NCI-H2196 treated with DMSO at 0.1 percent for 48 hours (cell line): ENCODE results near the gene FBXO21.
"Not testable (repeated sequence)": the region's sequence is repeated elsewhere in the genome, so short reads cannot be mapped to it uniquely, and the experiment has no call there.

Experiments
- DNase-seq: peaks from one replicate; lab custom pipeline; 2025; ENCODE audit not compliant: unreplicated experiment; lab: John Stamatoyannopoulos, UW

Gene FBXO21

GRCh38 chr12:117190210-117190781, at the start of gene FBXO21:
Gene FBXO21 (minus strand): TSS chr12:117190470. CDS start chr12:117190456, 14 bp downstream.
- peak; percentile 80 for DNase-seq

DNA sequence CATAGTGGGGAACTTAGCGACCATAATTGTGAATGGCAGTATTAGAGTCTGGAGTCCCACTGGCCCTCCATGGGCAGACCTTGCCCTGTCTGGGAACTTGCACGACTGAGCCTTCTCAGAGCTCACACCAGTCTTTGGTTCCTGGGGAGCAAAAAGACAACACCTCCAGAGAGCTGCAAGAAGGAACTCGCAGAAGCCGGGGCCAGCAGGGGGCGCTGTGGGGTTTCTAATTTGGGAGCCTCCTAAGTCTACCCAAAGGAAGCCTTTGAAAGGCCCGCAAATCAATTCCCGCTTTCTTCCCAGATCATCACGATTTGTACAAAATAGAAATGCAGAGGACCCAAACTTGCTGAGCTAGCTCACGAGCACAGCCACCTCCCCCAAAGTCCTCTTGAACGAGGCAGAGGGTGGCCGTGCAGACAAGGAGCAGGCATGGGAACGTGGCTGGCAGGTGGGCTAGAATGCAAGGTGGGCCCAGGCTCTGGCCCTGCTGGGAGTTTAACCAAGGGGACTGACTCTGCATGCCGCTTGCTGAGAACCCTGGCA, 46.3 kb upstream of the FBXO21 start:
- peak; percentile 25 for DNase-seq

DNA sequence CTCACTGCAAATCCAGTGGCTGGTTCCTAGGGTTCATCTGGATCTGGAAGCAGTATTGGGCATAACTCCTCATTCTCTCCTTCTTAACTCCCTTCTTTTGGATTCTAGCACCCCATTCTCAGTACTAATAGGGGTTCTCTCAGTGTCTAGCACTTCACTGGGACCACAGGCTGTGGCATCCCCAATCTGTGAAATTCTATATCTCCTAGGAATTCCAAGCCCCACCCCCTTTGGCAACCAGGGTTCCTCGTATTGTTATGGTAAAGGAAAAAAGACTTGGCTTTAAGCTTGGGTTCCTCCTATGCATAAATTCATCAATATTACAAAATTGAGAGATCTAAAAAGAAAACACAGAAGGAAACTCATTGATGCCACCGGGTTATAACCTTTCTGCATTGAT, 45.0 kb upstream of the FBXO21 start:
- DNase-seq: no peak

GRCh38 chr12:117234441-117234840, 44.2 kb upstream of the FBXO21 start:
- no peak for DNase-seq

DNA sequence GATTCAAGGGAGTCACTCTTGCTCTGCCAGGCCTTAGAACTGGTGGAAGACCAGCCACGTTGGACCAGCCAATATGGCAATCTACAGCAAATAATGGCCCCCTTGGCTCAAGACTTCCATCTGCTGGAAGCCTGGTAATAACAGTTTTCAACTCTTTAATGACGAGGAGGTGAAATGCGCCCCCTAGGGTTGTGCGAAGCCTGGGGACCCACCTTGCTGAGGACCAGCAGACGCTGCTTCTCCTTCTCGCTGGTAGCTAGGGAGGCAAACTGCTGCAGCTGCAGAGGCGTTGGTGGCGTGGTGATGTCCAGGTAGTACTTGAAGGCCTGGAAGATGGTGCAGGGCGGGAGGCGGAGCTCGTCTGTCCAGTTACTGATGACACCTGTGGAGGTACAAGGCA, 41.5 kb upstream of the FBXO21 start:
- no peak for DNase-seq

GRCh38 chr12:117228239-117228638, 38.0 kb upstream of the FBXO21 start:
- no peak for DNase-seq

GRCh38 chr12:117227000-117227653, 36.9 kb upstream of the FBXO21 start:
- DNase-seq: no peak

DNA sequence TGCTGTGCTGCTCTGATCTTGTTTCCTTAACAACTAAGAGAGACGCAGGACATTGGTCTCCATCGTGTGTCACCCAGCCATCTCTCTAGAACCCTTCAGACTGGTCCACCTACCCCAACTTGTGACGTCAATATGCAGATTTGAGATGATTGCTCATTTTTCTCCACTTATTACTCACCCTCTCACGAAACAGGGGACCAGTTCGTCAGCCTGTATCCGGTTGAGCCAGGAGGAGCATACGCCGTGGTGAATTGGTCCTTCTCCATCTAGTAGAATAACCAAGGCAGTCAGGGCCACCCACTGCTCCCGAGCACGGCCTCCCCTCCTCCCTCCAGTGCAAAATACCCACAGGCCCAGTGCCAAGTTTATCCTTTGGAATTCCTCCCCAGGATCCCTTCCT, 36.2 kb upstream of the FBXO21 start:
- no peak for DNase-seq

GRCh38 chr12:117225179-117225578, 34.9 kb upstream of the FBXO21 start:
- no peak for DNase-seq

DNA sequence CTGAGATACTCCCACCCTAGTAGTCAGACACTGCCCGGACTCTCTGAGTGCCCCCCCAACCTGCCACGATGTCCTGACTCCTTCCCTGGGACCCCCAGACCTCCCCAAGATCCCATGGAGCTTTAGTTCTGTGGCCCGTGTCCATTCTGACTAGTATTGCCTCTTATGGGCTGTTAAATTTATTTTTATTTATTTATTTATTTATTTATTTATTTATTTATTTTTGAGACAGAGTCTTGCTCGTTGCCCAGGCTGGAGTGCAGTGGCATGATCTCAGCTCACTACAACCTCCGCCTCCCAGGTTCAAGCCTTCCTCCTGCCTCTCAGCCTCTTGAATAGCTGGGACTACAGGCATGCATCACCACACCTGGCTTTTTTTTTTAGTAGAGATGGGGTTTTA, 30.7 kb upstream of the FBXO21 start:
- DNase-seq: not testable (repeated sequence)

- no peak for DNase-seq
Measured at GRCh38 chr12:117218149-117218548, 27.9 kb upstream of the FBXO21 start.

- DNase-seq: no peak
Measured at GRCh38 chr12:117216686-117217085, 26.4 kb upstream of the FBXO21 start.

- DNase-seq: no peak
Measured at GRCh38 chr12:117214797-117215196, 24.5 kb upstream of the FBXO21 start.

DNA sequence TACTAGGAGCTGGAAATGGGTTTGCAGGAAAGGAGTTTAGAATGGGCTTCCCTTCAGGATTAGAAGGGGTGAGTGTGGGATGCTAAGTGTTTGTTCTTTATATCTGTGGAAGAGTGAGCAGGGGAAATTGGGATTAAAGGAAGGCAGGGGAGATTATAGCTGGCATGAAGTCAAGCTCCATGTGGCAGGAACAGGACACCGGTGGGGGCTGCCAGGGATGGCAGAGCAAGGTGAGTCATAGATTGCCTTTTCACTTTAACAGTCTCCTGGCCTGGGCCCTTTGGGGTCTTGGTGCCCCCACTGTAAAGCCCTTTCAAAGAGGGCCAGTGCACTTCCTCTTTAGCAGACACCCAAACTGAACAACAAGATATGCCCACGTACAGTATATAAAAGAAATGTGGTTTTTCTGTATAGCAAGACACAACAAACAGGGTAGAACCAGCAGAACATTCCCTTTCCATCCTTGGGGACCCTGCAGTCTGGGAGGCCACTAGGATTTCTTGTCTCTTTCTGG, 23.1 kb upstream of the FBXO21 start:
- no peak for DNase-seq

DNA sequence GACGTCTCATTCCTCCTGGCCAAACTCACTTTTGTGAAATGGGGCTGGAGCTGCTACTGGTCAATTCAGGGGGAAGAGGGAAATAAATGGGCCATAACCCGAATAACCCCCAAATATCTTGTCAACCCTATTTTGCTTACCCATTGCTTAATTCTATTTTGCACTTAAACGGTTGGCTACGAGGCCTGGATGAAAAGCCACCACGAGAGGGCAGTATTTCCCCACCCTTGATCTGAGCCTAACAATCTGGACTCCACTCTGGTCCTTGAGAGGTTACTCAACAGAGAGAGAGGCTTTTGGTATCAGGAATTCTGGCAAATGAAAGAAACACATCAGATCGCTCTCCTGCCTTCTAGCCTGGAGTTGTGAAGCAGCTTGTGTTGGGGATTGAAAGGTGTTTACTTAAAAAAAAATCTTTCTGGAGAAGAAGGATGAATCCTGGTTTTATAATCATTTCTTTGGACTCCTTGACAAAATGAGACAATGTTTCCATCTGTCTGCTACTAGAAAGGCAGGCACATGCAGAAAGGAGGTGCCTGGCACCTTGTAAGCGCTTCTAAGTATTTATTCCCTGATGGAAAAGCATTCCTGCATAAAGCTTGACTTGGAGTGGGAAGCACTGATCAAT, 22.4 kb upstream of the FBXO21 start:
- DNase-seq: peak; percentile 42

DNA sequence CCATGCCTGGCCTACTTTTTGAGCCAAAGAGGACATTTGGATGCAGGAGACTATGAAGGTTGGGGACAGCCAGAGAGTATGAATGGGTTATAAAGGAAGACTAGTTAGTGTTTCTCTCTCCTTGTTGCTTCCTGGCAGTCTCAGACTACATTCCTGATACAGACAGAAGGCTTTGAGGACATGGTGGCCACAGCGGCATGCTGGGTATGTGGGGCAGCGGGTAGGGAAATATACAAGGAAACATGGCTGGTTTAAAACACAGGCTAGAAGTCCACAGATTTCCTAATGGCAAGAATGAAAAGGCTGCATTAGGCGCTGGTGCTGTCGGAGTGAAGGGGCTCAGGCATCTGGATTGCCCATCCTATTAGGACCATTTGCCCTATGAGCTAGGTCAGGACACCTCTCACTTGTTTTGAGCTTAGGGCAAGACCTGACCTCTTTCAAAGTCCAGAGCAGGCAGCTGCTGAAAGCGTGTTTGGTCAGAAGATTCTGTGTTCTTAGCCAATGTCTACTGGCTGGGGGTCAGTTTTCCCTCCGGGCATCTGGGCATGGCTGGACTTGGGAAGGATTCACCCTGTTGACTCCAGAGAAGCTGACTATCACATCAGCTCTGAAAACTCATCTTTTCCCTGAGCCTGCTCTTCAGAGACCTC, 20.1 kb upstream of the FBXO21 start:
- no peak for DNase-seq

DNA sequence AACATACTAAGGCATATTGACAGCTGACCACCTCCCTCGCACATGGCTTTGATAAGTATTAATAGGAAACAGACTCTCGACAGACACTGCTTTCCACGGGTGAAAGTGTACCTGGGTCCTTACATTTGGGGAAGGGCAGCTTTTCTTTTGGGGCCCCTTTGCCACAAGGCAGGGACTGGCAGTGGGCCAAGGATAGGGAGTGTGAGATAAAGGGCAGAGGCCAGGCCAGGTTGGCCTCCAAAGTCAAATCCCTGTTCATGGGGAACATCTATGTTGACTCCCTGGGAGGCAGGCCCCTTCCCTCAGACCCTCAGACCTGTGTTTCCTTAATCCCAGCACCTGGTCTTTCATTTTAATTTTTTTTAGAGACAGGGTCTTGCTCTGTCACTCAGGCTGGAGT, 19.4 kb upstream of the FBXO21 start:
- no peak for DNase-seq

- no peak for DNase-seq
Measured at GRCh38 chr12:117208811-117209455, 18.7 kb upstream of the FBXO21 start.

GRCh38 chr12:117208206-117208605, 17.9 kb upstream of the FBXO21 start:
- no peak for DNase-seq

DNA sequence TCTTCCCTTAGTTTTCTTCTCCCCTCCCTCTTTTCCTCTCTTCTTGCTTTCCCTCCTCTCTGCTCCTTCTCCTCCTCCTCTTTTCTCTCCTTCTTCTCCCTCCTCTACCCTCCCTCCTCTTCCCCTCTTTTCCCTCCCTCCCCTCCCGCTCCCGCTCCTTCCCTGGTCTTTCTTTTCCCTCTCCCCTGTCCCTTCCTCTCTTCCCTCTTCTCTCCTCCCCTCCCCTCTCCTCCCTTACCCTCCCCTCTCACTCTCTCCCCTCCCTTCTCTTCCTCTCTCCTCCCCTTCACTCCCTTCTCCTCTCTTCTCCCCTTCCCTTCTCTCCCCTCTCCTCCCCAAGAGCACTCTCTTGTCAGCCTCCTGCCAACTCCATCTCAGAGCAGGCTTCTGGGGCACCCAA, 17.4 kb upstream of the FBXO21 start:
- DNase-seq: no peak

- no peak for DNase-seq
Measured at GRCh38 chr12:117202556-117202955, 12.3 kb upstream of the FBXO21 start.
